Activated CD4-positive, CD25-positive, alpha-beta regulatory T cell (primary cell): ENCODE measurements around the gene SRSF10.
"Not testable (repeated sequence)": the region's sequence is repeated elsewhere in the genome, so short reads cannot be mapped to it uniquely, and the experiment has no call there.

ENCODE experiments used
- DNase-seq, 4 experiments: peaks; one replicate each; lab custom pipeline; 2025; lab: John Stamatoyannopoulos, UW

The SRSF10 gene

DNA sequence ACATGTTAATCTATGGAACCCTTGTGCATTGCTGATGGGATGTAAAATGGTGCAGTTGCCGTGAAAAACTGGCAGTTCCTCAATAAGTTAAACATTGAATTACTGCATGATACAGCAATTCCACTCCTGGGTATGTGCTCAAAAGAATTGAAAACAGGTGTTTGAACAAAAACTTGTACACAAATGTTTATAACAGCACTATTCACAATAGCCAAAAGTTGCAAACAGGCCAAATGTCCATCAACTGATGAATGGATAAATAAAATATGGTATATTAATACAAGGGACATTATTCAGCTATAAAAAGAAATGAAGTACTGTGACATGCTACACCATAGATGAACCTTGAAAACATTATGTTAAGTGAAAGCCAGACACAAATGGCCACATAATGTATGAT lies 17.7 kb upstream of the SRSF10 start:
- no peak for DNase-seq

DNA sequence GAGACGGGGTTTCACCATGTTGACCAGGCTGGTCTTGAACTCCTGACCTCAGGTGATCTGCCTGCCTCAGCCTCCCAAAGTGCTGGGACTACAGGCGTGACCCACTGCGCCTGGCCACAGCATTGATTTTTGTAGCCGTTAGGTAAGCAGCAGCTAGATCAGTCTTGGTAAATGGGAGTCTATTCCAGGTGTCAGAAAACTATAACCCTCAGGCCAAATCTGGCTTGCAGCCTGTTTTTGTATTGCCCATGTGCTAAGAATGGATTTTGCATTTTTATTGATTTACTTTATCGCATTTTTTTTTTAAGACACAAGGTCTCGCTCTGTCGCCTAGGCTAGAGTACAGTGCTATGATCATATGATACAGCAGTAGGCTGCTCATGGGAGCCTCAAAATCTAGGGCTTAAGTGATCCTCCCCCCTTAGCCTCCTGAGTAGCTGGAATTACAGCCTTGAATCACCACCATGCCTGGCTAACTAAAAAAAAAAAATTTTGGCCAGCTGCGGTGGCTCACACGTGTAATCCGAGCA lies 16.6 kb upstream of the SRSF10 start:
- no peak for DNase-seq

DNA sequence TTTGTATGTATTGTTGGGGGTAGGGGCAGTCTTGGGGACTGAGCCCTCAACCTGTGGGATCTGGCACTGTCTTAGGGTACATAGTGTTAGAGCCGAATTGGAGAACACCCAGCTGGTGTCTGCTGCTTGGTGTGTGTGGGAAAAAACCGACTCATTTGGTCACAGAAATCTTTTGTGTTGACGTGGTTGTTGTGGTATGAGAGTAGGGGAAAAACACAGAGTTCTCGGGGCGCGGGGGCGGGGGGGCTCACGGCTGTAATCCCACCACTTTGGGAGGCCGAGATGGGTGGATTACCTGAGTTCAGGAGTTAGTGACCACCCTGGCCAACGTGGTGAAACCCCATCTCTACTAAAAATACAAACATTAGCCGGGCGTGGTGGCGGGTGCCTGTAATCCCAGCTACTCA lies 15.3 kb upstream of the SRSF10 start:
- no peak for DNase-seq

DNA sequence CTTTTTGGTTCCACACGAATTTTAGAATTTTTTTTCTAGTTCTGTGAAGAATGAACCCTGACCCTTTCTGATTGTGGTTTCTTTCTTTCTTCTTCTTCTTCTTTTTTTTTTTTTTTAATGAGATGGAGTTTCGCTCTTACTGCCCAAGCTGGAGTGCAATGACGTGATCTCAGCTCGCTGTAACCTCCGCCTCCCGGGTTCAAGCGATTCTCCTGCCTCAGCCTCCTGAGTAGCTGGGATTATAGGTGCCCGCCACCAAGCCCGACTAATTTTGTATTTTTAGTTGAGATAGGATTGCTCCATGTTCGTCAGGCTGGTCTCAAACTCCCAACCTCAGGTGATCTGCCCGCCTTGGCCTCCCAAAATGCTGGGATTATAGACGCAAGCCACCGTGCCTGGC lies 11.9 kb upstream of the SRSF10 start:
- DNase-seq: not testable (repeated sequence)

DNA sequence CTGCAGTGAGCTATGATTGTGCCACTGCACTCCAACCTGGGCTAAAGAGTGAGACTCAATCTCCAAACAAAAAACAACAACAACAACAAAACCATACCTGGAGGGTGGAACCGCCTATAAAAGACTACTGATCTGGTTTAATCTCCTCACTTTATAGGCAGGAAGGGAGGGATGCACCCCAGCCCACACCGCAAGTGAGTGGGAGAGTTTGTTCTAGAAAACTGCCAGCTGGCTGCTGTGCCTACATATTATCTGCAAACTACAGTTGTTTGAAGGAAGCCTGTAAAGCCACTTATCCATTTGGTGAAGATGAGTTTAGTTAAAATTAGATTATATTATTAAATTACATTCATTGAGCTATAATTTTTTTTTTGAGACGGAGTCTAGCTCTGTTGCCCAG lies 9.1 kb upstream of the SRSF10 start:
- DNase-seq: no peak

DNA sequence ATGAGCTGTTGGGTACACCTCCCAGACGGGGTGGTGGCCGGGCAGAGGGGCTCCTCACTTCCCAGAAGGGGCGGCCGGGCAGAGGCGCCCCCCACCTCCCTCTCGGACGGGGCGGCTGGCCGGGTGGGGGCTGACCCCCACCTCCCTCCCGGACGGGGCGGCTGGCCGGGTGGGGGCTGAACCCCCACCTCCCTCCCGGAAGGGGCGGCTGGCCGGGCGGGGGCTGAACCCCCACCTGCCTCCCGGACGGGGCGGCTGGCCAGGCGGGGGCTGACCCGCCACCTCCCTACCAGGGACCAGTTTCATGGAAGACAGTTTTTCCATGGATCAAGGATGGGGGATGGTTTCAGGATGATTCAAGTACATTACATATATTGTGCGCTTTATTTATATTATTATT lies 6.9 kb upstream of the SRSF10 start:
- not testable (repeated sequence) for DNase-seq

DNA sequence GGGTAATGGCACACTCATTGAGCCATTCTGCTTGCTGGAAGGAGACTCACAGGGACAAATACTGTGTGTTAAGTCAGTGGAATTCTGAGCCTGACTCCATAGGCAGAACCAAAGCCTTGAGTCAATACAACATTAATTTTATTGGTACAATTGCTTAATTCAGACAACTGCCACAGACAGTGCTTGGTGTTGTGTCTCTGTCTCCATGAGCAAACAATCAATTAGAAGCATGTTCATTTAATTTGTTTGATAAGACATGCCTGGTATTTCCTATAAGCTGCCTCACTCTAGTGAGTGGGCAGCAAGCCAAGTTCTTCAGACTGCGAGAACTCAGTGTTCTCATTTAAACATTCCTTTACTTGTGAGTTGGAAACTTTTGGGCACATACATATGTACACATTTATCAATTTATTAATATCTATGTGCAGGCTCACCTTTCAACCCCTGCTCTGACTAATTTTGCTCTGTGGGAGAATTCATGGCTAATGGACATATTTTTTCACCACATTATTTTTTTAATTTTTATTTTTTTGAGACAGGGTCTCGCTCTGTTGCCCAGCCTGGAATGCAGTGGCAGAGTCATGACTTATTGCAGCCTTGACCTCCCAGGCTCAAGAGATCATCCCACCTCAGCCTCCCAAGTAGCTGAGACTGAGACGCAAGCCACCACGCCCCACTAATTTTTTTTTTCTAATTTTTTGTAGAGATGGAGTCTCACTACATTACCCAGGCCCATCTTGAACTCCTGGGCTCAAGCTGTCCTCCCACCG lies 4.5 kb upstream of the SRSF10 start:
- no peak for DNase-seq

DNA sequence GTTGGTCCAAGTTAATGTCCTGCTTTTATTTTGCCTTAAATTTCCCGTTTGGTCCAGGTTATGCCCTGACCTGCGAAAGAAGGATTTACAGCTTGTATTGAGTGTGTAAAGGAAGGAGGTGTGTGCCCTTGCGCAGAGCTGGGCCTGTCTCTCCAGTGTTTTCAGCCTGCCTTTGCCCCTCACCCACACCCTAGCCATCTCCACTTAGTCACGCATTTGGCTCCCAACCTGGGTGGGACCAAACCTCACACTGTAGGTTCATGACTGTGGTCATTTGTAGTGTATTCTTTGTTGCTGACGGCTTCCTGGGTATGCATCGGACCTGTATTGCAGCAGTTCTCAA lies 572 bp upstream of the SRSF10 start:
- DNase-seq: peak in 1 of 4 experiments; percentile 17

DNA sequence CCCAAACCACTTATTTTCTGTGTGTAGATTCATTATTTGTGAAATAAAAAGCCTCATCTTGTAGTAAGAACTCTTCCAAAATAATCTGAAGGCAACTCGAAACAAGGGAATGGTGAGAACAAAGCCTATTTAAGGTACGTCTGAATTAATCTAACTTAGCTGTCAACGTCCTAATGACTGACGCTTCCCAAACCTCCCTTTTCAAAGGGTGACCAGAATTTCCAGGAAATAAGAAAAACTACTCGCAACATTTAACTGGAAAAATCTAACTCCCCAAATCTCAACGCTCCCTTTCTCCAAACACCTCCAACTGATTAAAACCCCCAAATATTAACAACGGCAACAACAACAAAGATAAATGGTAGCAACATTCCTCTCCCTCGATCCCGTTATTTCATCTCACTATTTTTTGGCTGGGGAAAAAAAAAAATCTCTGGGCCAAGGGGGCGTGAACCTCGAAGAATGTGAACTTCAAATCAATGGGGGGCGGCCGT lies 693 bp downstream of the SRSF10 start:
- no peak for DNase-seq

DNA sequence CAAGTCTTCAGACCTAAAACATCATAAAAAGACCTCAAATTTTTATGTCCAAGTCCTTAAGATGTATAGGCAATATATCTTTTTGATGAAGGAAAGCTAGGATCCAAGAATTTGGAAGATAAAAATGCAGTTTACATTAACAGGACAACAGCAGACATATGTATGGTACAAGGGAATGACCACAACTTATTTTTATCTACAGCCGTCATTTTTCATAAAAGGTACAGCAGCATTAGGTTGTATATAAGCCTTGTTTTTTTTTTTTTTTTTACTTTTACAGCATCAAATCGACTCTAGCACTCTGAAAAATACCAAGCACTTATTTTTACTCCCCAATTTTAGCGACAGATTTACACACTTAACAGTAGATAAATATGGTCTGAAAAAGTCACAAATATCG lies 1.3 kb downstream of the SRSF10 start:
- DNase-seq: no peak

DNA sequence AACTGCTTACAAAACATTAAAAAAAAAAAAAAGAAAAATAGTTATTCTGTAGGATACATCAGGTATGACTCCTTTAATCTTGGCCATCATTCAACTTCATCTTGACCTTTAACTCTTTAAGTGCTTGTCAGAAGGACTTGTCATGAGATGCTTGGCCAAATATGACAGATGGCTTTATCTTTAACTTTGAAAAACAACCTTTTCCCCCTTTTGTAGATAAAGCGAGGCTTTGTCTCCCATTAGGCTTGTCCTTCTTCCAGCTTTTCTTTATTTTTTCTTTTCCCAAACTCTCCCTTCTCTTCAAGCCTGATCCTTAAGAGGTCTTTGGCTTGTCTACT lies 2.3 kb downstream of the SRSF10 start:
- no peak for DNase-seq

DNA sequence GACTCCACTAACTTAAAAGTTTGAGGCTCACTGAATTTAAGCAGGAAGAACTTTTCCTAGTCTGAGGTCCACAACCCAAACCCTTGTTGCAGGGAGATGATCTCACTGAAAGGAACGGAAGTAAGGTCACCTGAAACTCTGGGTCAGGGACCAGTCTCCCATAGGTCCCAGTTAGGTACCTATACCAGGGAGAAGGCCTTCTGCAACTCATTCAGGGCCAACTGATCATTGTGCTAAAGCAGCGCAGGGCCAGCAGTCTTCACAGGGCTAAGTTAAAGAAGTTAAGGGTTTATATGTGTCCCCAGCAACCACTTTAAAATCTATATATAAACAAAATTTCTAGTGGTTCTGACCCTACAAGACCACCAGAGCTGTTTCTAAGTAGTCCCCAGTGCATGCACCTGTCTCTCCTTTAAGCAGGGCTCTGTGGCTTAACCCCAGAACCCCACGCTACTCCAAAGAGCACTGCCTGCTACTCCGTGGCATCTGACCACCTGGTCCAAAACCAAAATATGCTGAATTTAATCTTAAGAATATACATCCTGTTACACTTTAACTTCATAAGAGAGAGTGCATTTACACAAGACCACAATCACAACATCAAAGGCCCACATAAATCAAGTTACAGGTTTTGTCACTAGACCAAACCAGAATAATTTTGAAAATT lies 2.8 kb downstream of the SRSF10 start:
- DNase-seq: no peak

DNA sequence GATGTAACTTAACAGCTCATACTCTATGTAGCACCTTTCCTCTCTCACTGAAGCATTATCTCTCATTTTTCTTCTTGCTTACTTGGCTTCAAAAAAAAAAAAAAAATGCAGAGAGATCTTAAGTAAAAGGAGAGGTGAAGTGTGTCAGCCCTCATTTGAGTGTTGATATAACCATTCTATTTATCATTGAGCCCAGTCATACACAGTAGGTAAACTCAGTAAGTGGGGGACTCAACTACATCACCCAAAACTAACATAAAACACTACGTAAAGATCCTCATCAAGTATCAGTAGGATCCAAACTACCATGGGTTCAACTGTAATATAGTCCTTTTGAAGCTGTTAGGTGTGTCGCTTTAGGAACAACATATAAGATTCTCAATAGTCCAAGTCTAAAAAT lies 12.3 kb downstream of the SRSF10 start:
- DNase-seq: no peak

DNA sequence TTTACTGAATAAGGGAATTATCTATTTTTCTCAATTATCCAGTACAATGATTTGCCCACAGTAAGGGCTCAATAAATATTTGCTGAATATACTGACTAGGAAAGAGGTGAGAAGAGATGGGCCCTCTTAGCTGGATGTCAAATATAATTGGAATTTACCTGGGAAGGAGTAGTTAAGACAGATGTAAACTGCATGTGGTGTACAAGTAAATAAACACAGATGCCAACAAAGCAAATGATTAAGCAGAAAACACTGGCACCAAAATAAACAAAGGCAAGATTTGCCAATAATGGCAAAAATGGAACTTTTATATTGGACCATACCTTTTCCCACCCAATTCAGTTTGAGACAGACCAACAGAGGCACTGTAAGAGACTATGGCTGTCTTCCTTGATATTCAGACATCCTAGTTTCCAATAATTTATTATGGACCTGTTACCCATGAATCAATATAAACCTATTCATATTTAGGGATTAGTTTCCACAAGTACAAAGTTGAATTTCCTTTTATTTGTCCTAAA lies 13.1 kb downstream of the SRSF10 start:
- DNase-seq: no peak

DNA sequence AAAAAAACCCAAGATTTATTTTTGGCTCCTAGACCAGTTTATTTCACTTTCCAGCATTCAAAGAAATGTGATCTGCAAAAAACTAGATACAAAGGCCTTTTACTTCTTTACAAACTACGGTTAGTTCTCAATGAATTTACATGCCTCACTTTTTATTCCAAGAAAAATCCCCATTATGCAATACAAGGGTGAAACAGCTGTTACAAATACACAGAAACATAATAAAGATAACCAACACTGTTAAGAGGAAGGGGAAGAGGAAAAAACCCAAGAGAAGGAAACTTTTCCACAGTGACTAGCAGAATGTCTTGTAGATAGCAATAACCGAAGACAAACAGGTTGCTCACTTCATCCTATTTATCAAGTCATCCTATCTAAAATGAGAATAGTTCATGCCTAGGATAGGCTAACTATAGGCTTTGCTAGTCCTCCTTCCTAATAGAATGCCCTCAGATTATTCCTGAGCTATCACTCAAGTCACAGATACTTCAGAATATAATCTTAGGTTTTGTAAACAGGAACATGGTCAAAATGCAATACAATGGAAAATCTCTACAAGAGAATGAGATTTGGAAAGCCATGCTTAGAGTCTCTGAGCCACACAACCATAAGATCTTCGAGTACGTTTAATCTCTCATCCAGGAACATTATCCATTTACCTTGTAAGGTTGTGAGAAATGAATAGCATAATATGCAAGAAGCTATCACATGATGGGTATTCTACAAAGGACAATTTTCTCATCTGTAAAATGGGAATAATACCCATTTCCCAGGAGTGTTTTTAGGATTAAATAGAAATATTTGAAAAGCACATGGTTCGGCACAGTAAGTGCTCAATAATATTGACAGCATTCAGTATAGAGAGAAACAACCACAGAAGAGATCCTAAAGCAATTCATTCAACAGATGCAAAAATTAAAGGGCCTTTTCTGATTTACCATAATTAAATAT lies 15.1 kb downstream of the SRSF10 start:
- DNase-seq: no peak

DNA sequence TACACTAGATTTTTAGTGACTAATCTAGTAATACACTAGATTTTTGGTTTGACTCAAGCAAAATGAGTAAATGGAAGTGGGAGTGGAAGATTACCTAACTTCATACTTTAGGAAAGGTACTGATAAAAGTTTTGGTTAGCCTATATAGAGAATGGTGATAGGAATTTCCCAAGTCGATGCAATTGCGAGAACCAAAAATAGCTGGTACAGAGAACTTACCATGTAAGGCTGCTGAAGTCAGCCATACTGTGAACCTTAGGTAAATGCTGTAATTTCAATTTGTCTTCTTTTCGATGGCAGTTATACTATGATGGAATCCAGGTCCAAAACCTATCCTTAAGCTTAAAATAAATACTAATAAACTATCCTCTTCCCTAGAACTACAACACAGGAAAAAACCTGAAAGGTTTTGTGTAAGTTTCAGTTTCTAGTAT lies 15.9 kb downstream of the SRSF10 start:
- no peak for DNase-seq

DNA sequence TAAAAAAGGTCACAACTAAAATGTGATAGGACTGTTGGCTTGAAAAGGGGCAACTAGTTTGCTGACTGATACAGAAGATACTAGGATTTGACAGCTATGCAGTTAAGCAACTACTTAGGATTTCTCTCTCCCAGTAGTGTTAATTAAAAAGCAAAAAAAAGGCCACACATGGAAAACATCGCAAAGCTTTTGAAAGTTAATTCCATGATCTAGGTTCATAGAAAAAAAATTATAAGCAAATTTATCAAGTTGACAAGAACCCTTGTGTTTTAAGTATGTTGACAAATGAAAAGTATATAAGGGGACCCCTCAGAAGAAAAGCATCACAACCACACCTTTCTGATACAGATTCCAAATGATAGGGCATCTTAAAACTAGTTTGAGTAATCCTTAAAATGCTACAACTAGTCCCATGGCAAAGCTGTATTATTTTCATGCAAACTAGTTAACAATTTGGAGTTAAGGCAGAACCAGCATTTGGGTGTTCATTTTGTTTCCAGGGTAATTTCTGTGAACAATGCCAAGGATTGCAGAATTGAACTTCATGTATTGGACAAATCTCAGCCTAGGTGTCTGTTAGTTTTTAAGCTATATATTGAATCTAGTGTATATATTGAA lies 16.4 kb downstream of the SRSF10 start:
- no peak for DNase-seq

DNA sequence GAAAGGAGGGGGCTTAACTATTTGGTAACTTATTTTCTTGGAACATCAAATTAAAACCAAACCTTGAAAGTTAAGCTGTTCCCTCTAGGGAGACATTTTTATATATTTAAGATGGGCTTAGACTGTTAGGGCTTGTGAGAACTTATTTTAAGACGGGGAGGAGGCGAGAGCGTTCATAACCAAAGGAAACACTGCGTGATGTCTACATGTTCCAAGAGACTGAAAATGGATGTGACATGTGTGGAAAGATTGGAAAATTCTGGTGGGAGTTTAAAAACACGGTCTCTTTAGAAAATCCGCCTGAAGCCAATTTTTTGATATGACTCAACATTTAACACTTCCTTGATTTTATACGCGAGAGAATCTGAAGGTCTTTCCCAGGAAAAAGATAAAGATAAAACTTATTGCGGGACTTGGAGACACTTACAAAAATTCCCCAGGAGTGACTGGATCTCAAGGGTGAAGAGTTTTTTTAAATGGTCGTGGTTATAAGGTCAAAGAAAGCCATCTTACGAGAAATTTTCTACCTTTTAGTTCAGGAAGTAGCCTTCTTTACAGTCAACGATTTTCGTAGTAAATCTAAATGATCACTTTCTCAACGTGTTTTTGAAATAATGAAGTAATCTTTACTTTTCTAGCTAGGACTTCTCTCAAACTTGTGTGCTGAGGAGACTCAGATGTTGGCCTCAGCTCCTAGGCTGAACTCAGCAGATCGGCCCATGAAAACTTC lies 19.7 kb downstream of the SRSF10 start:
- no peak for DNase-seq

DNA sequence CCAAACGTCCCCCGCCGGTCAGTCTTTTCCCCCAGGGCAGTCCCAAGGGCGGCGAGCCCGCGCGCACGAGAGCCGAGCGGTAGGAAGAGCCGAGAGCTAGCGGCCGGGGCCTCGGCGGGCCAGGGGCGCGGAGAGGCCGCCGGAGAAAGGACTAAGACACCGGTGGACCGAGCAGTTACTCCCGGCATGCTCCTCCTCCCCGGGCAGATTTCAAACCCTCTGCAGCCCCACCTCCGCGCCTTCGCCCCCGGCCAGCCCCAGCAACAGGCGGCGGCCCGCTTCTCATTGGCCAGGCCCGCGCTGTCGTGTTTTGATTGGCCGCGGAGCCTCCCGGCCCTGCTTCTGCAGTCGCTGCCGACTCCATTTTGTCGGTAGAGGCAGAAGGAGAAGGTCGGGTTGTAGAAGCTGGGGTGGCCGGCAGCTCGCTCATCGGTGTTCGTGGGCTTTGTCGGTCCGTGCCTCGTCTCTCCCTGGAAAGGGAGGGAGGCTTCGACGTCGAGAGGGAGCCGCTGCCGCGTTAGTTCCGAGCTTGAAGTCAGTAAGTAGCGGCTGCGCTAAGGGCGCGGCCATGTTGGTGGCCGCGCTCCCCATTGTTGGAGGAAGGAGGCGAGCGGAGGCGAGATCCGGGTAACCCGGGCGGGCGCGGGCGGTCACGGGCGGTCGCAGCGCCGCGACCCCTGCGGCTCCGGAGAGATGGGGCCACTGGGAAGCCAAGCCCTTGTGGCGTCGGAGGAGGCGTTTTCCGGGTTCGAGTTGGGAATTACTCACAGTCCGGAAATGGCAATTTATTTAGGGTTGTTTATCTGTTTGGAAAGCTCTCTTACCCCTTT lies 20.5 kb downstream of the SRSF10 start, which contains the start of gene PNRC2:
Gene PNRC2 (plus strand): TSS at position 368 of the 830 bp plus-strand sequence. CDS start 1,630 bp downstream, outside the sequence.
- peak; percentile 88 to 94 (median 93) for DNase-seq
